GM19468 (cell line): ENCODE measurements around the gene ZDHHC11.
"Not testable (repeated sequence)": the region's sequence is repeated elsewhere in the genome, so short reads cannot be mapped to it uniquely, and the experiment has no call there.

Experiments
- ATAC-seq: cut with Tn5 transposase; IDR thresholded peaks from one replicate; pipeline ENCODE4 v1.9.1; 2021; ENCODE audit warnings: mild to moderate bottlenecking, moderate library complexity, moderate number of reproducible peaks; ENCODE audit not compliant: unreplicated experiment; ENCODE audit errors: extremely low read depth

The ZDHHC11 gene

DNA sequence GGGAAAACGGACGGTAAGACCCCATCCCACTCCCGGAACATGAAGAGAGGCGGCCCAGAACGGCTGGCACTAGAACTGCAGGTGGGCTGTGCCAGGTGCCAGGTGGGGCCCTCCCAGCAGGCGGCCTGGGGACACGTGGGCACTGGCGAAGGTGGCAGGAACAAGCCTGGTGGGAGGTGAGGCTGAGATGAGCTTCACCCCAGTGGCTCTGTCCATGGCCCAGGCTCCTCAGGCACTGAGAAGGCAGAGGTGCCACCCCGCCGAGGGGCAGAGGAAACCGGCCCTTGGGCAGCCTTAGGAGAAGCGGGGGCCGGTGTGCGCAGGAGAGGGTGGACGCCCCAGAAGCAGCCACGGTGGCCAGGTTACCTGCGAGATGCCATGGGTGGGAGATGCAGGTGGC, 70.2 kb downstream of the ZDHHC11 start:
- ATAC-seq, result not testable (repeated sequence)

DNA sequence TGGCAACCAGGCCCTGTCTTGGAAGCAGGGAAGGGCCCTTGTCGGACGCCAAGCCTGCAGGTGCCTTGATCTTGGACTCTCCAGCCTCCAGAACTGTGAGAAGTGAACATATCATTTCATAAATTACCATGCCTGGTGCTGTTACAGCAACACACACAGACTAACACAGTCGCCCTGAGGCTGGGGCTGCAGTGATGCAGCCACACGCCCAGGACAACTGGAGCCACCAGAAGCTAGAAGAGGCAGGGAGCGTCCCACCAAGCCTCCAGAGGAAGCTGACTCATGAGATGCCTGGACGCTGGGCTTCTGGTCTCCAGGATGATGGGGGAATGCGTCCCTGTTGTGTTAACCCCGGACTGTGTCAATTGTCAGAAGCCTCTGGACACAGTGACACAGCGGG, 71.8 kb downstream of the ZDHHC11 start:
- not testable (repeated sequence) for ATAC-seq

DNA sequence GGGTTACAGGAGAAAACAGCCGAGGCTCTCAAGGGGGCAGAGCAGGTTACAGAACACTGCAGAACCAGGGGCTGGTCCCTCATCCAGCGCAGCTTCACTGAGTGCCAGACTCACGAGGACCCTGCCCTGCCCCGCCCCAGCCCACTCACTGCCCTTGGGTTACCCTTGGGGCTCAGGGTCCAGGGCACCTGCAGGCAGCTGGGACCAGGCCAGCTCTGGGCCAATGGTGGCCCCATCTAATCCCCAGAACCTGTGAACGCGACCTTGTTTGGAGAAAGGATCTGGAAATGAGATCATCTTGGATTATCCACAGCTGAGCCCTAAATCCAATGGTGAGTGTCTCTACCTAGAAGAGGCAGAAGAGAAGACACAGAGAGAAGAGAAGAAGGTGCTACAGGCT, 72.4 kb downstream of the ZDHHC11 start:
- ATAC-seq, result not testable (repeated sequence)

DNA sequence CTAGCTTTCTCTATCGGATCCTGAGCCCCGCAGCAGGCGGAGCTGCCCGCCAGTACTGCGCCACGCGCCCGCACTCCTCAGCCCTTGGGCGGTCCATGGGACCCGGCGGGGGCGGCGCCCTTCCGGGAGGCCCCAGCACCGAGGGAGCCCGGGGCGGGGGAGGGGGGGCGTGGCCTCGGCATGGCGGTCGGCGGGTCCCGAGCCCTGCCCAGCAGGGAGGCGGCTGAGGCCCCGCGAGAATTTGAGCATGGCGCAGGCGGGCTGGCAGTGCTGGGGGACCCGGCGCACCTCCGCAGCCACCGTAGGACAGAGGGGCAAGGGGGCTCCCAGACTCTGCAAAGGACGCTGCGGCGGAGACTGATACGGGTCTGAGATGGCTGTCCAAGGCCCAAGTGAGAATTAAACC, 73.0 kb downstream of the ZDHHC11 start:
- ATAC-seq, result no peak

DNA sequence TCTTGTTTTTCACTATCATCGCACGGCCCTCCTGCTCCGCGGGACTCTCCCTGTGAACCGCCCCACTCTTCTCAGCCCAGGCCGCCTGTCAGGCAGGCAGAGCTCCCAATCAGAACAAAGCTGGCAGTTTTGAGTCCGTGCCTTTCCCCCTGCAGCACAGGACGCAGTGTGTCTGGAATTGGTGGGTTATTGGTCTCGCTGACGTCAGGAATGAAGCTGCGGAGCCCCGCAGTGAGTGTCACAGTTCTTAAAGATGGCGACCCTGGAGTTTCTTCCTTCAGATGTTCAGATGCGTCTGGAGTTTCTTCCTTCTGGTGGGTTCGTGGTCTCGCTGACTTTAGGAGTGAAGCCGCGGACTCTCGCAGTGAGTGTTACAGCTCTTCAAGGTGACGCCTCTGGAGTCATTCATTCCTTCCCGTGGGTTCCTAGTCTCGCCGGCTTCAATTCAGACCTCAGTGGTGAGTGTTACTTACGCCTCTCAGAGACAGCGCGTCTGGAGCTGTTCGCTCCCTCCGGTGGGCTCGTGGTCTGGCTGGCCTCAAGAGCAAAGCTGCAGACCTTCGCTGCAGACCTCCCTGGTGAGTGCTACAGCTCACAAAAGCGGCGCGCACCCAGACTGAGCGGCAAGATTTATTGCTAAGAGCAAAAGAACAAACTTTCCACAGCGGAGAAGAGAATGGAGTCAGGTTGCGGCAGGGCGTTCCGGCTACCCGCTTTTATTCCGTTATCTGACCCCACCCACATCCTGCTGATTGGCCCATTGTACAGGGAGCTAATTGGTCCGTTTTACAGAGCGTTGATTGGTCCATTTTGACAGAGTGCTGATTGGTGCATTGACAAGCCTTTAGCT, 73.7 kb downstream of the ZDHHC11 start:
- no peak for ATAC-seq

DNA sequence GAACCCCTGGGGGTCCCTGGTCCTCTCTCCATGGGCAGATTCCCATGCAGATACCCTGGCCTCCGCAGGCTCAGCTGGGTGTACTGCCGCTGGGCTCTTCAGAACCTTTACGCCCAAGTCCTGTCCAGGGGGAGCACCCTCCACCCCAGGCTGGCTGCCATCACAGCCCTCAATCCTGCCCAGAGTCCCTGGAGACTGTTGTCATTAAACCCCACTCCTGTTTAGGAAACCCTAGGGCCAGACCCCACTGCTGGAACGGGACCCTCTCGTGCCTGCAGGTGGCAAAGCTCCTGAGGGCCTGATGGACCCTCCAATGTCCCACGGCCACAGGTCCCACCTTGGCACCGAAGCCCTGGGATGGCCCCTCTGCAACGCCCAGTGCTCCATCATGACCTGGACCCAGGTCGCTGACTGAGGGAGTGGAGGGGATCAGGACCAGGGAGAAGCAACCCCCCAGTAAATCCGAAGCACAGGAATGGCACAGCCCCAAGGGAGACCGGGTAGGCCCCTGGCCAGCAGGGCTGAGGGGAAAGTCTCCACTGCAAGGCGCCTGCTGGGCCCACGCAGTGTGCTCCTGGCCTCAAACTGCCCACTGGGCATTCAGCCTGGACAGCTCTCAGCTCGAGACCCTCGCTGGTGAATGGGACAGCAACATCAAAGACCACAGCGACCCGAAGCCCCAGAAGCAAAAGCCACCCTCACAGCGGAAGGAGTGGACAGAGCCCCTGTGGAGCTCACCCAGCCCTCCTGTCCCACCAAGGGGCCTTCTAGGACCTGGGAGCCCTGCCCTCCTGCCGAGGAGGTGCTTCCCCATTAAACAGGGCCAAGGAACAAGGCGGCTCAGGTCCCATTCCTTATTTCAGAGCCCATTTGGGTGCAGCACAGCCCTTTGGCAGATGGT, 74.6 kb downstream of the ZDHHC11 start:
- no peak for ATAC-seq

DNA sequence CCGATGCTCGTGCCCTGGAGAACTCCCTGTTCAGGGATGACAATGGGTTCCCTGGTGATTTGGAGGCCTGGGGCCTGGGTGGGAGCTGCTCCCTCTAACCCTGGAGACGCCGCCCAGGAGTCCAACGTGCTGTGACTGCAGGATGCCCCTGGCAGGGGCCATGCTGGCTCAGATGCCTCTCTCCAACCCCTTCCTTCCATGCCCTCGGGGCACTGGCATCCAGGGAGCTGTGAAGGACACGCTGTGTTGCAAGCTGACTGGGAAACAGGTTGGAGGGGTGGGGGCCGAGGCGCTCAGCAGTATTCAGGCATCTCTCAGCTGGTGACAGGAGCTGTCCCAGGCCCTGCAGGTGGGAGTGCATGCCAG, 75.2 kb downstream of the ZDHHC11 start:
- ATAC-seq, result not testable (repeated sequence)

DNA sequence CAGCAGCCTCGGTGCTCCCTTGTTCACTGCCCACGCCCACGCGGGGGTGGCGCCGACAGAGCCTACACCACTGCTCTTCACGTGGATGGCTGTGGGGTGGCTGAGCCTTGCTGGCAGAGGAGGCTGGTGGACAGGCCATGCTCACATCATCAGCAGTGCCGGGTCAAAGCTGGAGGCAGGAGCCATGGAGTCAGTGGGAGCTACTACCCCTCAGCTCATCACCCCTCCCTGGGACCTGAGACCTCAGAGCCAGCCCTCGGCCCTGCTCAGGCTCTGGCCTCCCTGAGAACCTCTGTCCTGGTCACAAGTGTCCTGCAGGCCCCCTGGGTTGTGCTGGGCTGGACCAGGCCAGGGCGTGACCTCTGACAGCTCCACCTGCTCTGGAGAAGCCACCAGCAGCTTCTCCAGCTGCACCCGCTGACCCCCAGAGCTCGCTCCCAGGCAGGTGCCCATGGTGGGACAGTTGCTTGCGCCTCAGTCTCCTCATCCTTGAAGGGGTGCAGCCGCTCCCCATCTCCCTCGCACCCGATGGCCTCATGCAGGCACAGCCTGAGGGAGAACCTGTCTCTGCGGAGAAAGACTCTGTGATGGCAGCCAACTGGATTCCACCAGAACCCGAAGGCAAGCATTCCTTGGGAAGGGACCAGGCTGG, 75.8 kb downstream of the ZDHHC11 start:
- ATAC-seq, result not testable (repeated sequence)

DNA sequence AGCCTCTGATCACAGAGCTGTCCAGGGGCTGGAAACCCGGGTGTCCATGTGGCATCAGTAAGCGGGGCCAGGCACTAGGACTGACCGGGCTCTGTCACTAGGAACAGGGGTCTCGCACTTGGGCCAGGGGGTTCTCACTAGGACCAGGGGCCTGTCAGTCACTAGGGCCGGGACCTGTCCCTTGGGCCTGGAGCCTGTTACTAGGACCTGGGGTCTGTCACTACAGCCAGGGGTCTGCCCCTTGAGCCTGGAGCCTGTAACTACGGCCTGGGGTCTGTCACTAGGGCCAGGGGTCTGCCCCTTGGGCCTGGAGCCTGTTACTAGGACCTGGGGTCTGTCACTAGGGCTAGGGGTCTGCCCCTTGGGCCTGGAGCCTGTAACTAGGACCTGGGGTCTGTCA, 76.5 kb downstream of the ZDHHC11 start:
- ATAC-seq, result not testable (repeated sequence)

DNA sequence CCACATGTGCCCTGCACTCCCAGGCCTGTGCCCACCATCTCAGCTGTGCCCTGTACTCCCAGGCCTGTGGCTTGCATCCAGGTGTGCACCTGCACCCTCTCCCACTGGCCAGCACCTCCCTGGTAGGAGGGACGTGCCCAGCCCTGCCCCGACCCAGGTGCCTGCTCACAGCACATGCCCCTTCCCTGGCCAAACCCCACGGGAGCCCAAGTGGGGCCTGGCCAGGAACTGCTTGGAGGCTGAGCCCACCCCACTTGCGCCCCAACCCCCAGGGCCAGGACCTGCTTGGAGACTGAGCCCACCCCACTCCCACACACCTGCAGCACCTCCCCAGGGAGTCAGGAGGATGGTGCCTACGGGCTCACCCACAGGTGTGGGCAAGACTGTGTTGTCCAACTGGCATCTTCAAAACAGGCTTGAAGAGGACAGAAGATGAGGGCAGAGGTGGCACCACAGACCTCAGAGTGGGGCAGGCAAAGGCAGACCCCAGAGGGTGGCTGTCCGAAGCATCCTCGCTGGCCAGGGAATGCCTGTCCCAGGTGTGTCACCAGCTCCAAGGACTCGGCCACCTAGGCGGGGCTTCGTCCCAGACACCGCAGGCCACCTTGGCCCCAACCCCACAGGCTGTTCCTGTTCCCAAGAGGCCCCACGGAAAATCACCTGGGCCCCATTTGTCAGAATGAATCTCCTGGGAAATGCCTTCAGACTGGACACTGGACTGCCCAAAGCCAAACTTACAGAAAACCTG, 77.1 kb downstream of the ZDHHC11 start:
- ATAC-seq, result no peak

DNA sequence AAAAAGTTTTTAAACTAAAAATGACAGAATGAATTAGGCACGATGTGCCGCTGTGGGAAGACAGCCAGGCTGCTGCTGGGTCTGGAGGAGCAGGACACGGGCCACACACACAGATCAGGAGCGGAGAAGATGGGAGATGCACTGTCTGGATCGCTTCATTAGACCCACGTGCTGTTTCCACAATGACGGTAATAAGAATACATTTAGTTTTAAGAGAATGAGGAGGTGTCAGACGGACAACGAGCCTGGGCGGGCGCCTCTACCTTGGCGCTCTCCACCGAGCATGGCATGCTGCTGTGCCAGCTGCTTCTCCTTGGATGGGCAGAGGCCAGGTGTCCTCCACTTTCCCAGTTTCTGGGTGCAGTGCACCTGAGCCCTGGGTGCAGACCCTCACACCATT, 77.9 kb downstream of the ZDHHC11 start:
- not testable (repeated sequence) for ATAC-seq

DNA sequence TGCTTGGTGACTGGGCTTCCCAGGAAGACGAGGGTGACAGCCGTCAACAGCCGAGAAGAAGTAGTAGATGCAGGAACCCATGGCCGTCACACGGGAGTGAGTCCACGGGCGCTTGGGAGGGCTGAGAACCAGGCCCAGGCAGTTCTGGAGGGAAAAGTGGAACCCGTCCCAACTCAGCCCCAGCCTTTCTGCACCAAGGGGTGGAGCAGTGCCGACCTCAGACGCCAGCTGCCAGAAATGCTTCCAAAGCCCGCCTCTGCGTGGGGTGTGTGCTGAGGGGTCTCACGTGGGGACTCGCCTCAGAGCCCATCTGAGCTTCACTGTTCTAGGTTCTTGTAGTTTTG, 78.3 kb downstream of the ZDHHC11 start:
- ATAC-seq, result not testable (repeated sequence)

DNA sequence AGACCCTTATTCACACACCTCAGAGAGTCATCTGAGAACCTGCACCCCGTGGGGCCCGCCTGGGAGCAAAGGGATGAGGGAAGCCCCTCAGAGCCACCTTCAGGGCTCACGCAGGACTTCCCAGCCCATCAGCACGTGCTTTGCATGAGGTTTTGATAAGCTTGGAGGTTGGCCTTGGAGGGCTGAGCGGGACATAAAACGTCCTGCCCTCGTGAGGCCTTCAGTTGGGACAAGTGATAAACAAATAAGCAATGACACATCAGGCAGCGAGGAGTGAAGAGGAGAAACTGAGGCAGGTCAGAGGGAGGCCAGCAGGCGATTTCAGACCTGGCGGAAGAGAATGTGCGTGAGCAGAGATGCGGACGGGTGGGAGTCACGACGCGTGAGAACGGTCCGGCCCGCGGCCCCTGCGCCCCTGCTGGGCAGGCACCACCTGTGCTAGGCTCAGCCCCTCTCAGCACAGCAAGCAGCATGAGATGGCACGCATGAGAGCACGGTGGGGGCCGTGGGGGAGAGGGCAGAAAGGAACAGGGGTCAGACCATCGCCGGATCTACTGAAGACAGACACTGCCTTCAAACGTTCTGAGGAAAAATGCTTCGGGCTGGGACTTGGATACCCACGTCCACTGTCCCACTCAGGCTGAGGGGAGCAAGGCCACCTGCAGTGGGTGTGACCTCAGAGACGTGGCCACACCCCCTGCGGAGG, 78.8 kb downstream of the ZDHHC11 start:
- not testable (repeated sequence) for ATAC-seq

DNA sequence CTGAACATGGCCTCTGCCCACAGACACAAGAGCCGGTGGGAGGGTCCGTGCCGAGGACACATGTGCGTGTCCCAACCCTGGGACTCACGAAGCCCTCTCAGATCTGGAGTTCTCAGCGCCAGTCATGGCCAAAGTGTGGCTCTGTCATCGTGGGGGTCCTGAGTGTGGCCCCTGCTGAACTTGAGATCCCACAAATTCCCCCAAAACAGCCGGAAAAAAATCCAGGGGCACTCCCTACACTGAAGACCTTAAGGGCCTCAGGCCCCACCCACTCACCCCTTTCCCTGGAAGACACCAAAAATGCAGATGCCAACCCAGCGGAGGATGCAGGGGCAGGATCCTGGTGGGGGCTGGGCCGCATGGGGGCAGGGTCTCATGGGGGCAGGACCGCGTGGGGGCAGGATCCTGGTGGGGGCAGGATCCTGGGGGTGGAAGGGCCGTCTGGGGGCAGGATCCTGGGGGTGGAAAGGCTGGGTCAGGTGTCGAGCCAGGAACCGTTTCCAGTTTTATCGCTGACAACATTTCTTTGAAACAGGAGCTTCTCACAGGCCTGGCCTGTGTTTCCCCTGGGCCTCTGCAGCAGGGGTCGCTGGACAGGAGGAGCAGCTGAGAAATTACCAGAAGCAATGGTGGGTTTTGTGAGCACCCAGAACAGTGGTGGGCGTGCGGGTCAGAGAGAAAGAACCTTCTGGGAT, 79.6 kb downstream of the ZDHHC11 start:
- ATAC-seq, result not testable (repeated sequence)

DNA sequence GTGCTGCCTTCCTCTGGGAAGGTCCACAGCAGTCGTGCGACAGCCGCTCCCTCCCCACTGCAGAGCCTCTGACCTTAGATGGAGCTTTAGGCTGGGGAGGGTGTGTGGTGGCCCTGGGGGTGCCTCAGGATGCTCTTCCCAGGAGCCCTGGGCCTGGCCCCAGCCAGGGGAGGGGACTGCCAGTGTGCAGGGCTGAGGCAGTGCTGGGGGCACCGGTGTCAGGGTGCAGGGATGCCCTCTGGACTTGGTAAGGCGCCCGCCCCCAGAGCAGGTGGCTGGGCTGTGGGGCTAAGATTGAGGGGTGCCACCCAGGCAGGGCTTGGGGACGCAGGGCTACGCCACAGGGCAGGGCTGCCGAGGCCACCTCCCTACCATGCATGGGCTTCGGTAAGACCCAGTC, 80.2 kb downstream of the ZDHHC11 start:
- not testable (repeated sequence) for ATAC-seq

DNA sequence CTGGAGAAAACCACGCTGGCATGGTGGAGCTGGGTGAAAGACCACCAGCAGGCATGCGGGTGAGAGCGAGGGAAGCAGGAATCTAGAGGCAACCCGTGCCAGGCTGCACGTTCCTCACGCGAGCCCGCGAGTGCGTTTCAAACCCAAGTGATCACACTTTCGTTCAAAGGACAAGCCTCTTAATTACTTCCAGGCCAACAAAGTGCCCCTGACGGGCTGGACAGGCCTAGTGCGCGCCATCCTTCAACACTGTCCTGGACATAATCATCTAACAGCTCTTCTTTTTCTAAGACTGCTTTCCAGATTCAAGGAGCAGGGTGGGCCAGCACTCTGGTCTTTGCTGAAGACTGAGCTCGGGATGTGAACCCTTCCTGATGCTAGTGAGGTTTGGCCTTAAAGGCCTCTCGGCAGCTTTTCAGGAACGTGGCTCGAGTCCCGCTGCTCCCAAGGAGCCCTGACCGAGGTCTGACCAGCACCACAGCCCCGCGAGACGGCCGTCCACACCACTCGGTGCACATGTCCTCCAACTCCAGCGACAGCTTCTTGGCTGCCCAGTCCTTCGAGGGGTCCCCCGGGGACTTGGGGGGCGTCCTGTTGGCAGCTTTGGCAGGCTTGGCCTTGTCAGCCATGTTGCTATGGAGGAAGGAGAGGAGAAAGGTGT, 81.2 kb downstream of the ZDHHC11 start:
- not testable (repeated sequence) for ATAC-seq

DNA sequence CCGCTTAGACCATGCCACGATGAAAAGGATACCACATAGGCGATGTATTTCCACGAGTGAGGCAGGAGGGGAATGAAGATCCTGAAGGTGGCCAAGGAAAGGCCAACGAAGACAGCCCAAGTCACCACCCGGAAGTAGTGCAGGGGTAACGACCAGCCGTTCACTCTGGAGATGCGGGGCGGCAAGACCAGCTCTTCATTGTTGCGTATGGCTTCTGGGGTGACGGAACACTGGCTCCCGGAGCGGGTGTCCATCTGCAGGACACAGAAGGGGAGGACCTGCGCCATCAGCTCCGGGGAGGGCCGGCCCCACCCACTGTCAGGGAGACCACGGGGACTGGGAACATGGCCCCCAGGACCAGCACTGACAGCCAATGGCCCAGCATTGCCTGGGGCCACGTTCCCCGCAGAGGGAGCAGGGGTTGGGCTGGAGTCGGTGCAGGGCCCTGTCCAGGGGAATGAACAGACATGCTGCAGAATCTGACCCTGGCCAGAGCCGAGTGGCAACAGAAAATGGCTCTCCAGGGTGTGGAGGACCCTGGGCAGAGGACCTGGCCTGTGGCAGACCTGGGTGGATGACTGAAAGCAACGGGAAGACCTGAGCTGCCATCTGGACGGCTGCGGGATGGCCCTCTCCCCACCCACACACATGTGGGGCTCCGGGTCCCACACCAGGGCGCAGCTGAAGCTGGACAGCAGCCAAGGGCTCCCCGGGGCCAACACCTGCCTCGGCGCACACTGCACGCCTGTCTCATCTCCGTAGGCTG, 83.9 kb downstream of the ZDHHC11 start:
- ATAC-seq, result no peak
